ENCODE results near the gene MRPL57.
"Not testable (repeated sequence)": the region's sequence is repeated elsewhere in the genome, so short reads cannot be mapped to it uniquely, and the experiment has no call there.

MRPL57 gene

GRCh38 chr13:21148557-21149258, 27.8 kb upstream of the MRPL57 start:
- no peak for TF ChIP-seq Cebpa-rat (IDR thresholded peaks at IDR 0.05)
- Histone ChIP-seq H3K9ac (no peak overlapping the region), H3K27me3 (no peaks in the 10 kb centered on the region), H3K9me3 (no peaks in the 10 kb centered on the region), H3K4me2 (no peak overlapping the region), H3K4me1 (peaks cover 21% of the 10 kb centered on the region), H3K27ac (no peak overlapping the region), H4K20me1 (peaks cover 53% of the 10 kb centered on the region), H3K36me3 (peaks cover 68% of the 10 kb centered on the region), H3K4me3 (no peak overlapping the region)

- peaks cover 16% of the 10 kb centered on the region for H3K4me1 ChIP-seq
- H3K9me3 ChIP-seq, result no peaks in the 10 kb centered on the region
- no peak overlapping the region for H3K4me3 ChIP-seq
- no peaks in the 10 kb centered on the region for H3K27me3 ChIP-seq
- H3K36me3 ChIP-seq, result peaks cover 68% of the 10 kb centered on the region
- no peak overlapping the region for H3K9ac ChIP-seq
- no peak for TF ChIP-seq Cebpa-rat (IDR thresholded peaks at IDR 0.05)
- H3K27ac ChIP-seq, result no peak overlapping the region
- H3K4me2 ChIP-seq, result peak overlapping the region; percentile 14; the same call in 1 of the 2 replicates
- H4K20me1 ChIP-seq, result peaks cover 45% of the 10 kb centered on the region
Measured at GRCh38 chr13:21149568-21149967, 26.9 kb upstream of the MRPL57 start.

GRCh38 chr13:21150013-21150412, 26.4 kb upstream of the MRPL57 start:
- no peaks in the 10 kb centered on the region for H3K9me3 ChIP-seq
- peaks cover 40% of the 10 kb centered on the region for H4K20me1 ChIP-seq
- peak overlapping the region; percentile 14; the same call in 1 of the 2 replicates for H3K4me2 ChIP-seq
- H3K36me3 ChIP-seq, result peaks cover 68% of the 10 kb centered on the region
- no peak overlapping the region for H3K4me3 ChIP-seq
- no peaks in the 10 kb centered on the region for H3K27me3 ChIP-seq
- H3K27ac ChIP-seq, result no peak overlapping the region
- TF ChIP-seq Cebpa-rat (IDR thresholded peaks at IDR 0.05), result no peak
- no peak overlapping the region for H3K9ac ChIP-seq
- peaks cover 16% of the 10 kb centered on the region for H3K4me1 ChIP-seq

GRCh38 chr13:21152251-21152899, 24.1 kb upstream of the MRPL57 start:
- H3K9ac ChIP-seq, result no peak overlapping the region
- H3K9me3 ChIP-seq, result no peaks in the 10 kb centered on the region
- no peak overlapping the region for H3K4me2 ChIP-seq
- TF ChIP-seq Cebpa-rat (IDR thresholded peaks at IDR 0.05), result no peak
- peaks cover 16% of the 10 kb centered on the region for H4K20me1 ChIP-seq
- H3K4me1 ChIP-seq, result peaks cover 16% of the 10 kb centered on the region
- H3K4me3 ChIP-seq, result no peak overlapping the region
- no peak overlapping the region for H3K27ac ChIP-seq
- peaks cover 63% of the 10 kb centered on the region for H3K36me3 ChIP-seq
- H3K27me3 ChIP-seq, result no peaks in the 10 kb centered on the region

- Histone ChIP-seq H4K20me1 (no peaks in the 10 kb centered on the region), H3K4me1 (no peaks in the 10 kb centered on the region), H3K36me3 (peaks cover 78% of the 10 kb centered on the region), H3K27me3 (no peaks in the 10 kb centered on the region), H3K4me2 (no peak overlapping the region), H3K4me3 (no peak overlapping the region), H3K9me3 (no peaks in the 10 kb centered on the region), H3K27ac (no peak overlapping the region), H3K9ac (no peak overlapping the region)
- no peak for TF ChIP-seq Cebpa-rat (IDR thresholded peaks at IDR 0.05)
Measured at GRCh38 chr13:21164631-21165030, 11.8 kb upstream of the MRPL57 start.

- H3K4me2 ChIP-seq, H3K9me3 ChIP-seq, H4K20me1 ChIP-seq, H3K4me1 ChIP-seq, H3K27ac ChIP-seq, H3K27me3 ChIP-seq, H3K4me3 ChIP-seq, H3K9ac ChIP-seq: not testable (repeated sequence)
- peaks cover 78% of the 10 kb centered on the region for H3K36me3 ChIP-seq
Measured at GRCh38 chr13:21165606-21166005, 10.9 kb upstream of the MRPL57 start.

GRCh38 chr13:21171420-21171819, 5.0 kb upstream of the MRPL57 start:
- no peaks in the 10 kb centered on the region for H3K27me3 ChIP-seq
- no peak for TF ChIP-seq Cebpa-rat (IDR thresholded peaks at IDR 0.05)
- H3K9me3 ChIP-seq, result no peaks in the 10 kb centered on the region
- H3K36me3 ChIP-seq, result peaks cover 60% of the 10 kb centered on the region
- no peak overlapping the region for H3K27ac ChIP-seq
- no peak overlapping the region for H3K4me2 ChIP-seq
- H4K20me1 ChIP-seq, result no peaks in the 10 kb centered on the region
- H3K9ac ChIP-seq, result no peak overlapping the region
- H3K4me3 ChIP-seq, result no peak overlapping the region
- peaks cover 16% of the 10 kb centered on the region for H3K4me1 ChIP-seq

GRCh38 chr13:21173767-21174166, 2.7 kb upstream of the MRPL57 start:
- H3K4me3 ChIP-seq, H3K27ac ChIP-seq, H3K4me2 ChIP-seq: not testable (repeated sequence)

GRCh38 chr13:21175656-21176214, 723 bp upstream of the MRPL57 start:
- Histone ChIP-seq H3K4me3 (peak overlapping the region; percentile 78), H3K4me1 (peaks cover 32% of the 10 kb centered on the region), H3K9ac (peak overlapping the region; percentile 89), H4K20me1 (no peaks in the 10 kb centered on the region; the same call in 1 of the 2 replicates), H3K27ac (peak overlapping the region; percentile 93), H3K27me3 (no peaks in the 10 kb centered on the region), H3K9me3 (no peaks in the 10 kb centered on the region), H3K4me2 (peak overlapping the region; percentile 80), H3K36me3 (peaks cover 27% of the 10 kb centered on the region)
- no peak for TF ChIP-seq Cebpa-rat (IDR thresholded peaks at IDR 0.05)

More at GRCh38 chr13:21173767-21174166, 2.7 kb upstream of the MRPL57 start:
- H3K27me3 ChIP-seq, H4K20me1 ChIP-seq, H3K9ac ChIP-seq, H3K9me3 ChIP-seq: not testable (repeated sequence)
- peaks cover 28% of the 10 kb centered on the region for H3K4me1 ChIP-seq
- peaks cover 47% of the 10 kb centered on the region for H3K36me3 ChIP-seq

- H3K9ac ChIP-seq, result peak overlapping the region; percentile 89
- peak overlapping the region; percentile 78 for H3K4me3 ChIP-seq
- H3K9me3 ChIP-seq, result no peaks in the 10 kb centered on the region
- peak overlapping the region; percentile 83 for H3K4me2 ChIP-seq
- H3K36me3 ChIP-seq, result peaks cover 16% of the 10 kb centered on the region
- no peaks in the 10 kb centered on the region for H3K27me3 ChIP-seq
- TF ChIP-seq Cebpa-rat (IDR thresholded peaks at IDR 0.05), result no peak
- H4K20me1 ChIP-seq, result no peaks in the 10 kb centered on the region; the same call in 1 of the 2 replicates
- peak overlapping the region; percentile 93 for H3K27ac ChIP-seq
- H3K4me1 ChIP-seq, result peaks cover 32% of the 10 kb centered on the region
Measured at GRCh38 chr13:21176982-21177284, 475 bp downstream of the MRPL57 start.
